ENCODE data around the gene MYO1H. TPM values are rescaled to one million over a fixed set of nuclear protein-coding genes. Genes with fewer than 3 reads are reported as not detected.

Gene MYO1H
- total and polyA plus RNA-seq, 2 of the 8 experiments (the other 6 are each of a cell fraction or from before 2014, with no cell fraction given), result 0.03 TPM; not detected in 1

DNA sequence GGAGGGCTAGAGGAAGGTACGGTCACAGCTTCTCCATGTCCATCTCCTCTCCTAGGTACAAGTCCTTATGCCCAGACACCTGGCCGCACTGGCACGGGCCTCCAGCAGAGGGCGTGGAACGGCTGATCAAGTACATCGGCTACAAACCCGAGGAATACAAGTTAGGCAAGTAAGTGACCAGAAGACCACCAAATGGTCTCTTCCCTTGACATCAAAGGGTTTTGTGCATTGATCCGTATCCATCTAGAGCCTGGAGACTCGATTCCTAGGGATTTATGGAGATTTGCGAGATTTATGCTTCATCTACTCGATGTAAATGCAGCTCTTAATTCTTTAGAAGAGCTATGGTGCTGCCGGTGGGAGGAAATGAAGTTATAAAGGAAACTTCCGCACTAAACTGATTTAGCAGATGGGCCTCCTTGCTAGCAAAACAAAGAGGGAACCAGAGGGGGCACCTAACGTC, 85.2 kb downstream of the MYO1H start:
- Histone ChIP-seq H2BK12ac (ENCODE audit: low read depth, low read length) (no peak overlapping the region), H2BK5ac (ENCODE audit: low read depth, low read length) (no peak overlapping the region), H4K20me1 (replicated peaks in 1 of 2; ENCODE audit: control insufficient read depth in 1 of 2, insufficient read depth in 2 of 2, low read length in 2 of 2) (no peaks in the 10 kb centered on the region), H3K4me2 (ENCODE audit: insufficient read depth in 1 of 2, low read depth in 2 of 2, low read length in 2 of 2) (no peak overlapping the region), H3K36me3 (ENCODE audit: control insufficient read depth in 2 of 4, insufficient read depth in 4 of 4, low read length in 3 of 4) (no peaks in the 10 kb centered on the region), H3K56ac (replicated peaks; ENCODE audit: insufficient read length, low read depth, low read length) (no peak overlapping the region), H2BK120ac (replicated peaks; ENCODE audit: low read depth, low read length) (no peak overlapping the region), H3K4me1 (replicated peaks in 1 of 4; ENCODE audit: control insufficient read depth in 3 of 4, insufficient read depth in 4 of 4, low read length in 3 of 4) (peaks cover 9 to 16% (median 11%) of the 10 kb centered on the region in 4 experiments), H2AK5ac (ENCODE audit: low read depth, low read length) (no peak overlapping the region), H3K79me2 (ENCODE audit: control insufficient read depth in 1 of 2, insufficient read depth in 2 of 2, low read length in 2 of 2) (no peaks in the 10 kb centered on the region), H3K4me3 (ENCODE audit: extremely low read depth in 1 of 4, insufficient read depth in 2 of 4, low read depth in 3 of 4, low read length in 4 of 4) (no peak overlapping the region), H3K27ac (ENCODE audit: low read depth, low read length) (no peak overlapping the region), H3K23ac (ENCODE audit: insufficient read length) (no peak overlapping the region), H3K23me2 (ENCODE audit: low read depth, low read length) (no peaks in the 10 kb centered on the region), H2BK15ac (ENCODE audit: low read length) (0 out of 2 replicates have a peak overlapping the region, but pooled peaks have one; percentile 5), H3K9ac (replicated peaks in 1 of 4; ENCODE audit: extremely low read depth in 1 of 4, low read depth in 3 of 4, low read length in 3 of 4) (no peak overlapping the region), H3K9me3 (ENCODE audit: insufficient read depth in 2 of 2, low read depth in 1 of 2, low read length in 1 of 2) (no peaks in the 10 kb centered on the region), H2BK20ac (ENCODE audit: low read length) (no peak overlapping the region), H3K79me1 (ENCODE audit: low read depth, low read length) (no peaks in the 10 kb centered on the region), H3K14ac (ENCODE audit: insufficient read length) (no peak overlapping the region), H3K4ac (replicated peaks; ENCODE audit: insufficient read length, low read depth, low read length) (no peak overlapping the region), H3K18ac (ENCODE audit: extremely low read depth, low read length) (no peak overlapping the region), H4K8ac (ENCODE audit: extremely low read depth, insufficient read depth, low read length) (no peak overlapping the region), H4K5ac (ENCODE audit: insufficient read length, low read depth, low read length) (no peak overlapping the region), H3K27me3 (replicated peaks in 1 of 4; ENCODE audit: control insufficient read depth in 3 of 4, extremely low read depth in 1 of 4, insufficient read depth in 3 of 4, low read length in 3 of 4) (no peaks in the 10 kb centered on the region), H4K91ac (replicated peaks; ENCODE audit: insufficient read length, low read length) (no peak overlapping the region), H2AFZ (ENCODE audit: low read length) (no peak overlapping the region; the same call in 1 of the 2 replicates)
- peak; percentile 70 to 96 for DNase-seq (ENCODE audit: low read depth in 1 of 2, low spot score in 2 of 2)
- ChIA-PET POLR2A (ENCODE audit: partially characterized antibody) (interaction anchor here (1.5 kb wide), 1 partner anchor 11 kb away, joined by 9 read pairs; no protein-coding TSS in a partner anchor), CTCF (ENCODE audit: partially characterized antibody) (interaction anchor here (0.6 to 12.4 kb wide), 33 partner anchors 11 to 362 kb away, joined by 3 to 245 read pairs (median 4); partner anchors contain the start of genes KCTD10 and UBE3B)
- 57% methylated on average over 14 of the region's 14 CpGs; no CpG with 5 or more reads in 1 of the 2 experiments for WGBS, 2 experiments (ENCODE audit: extremely low coverage in 1 of 2, insufficient coverage in 1 of 2, insufficient read length in 1 of 2, insufficient replicate concordance in 2 of 2, low coverage in 1 of 2, low lambda C conversion rate in 2 of 2, missing lambda C conversion rate in 1 of 2)
- FAIRE-seq, result peak; percentile 60
- TF ChIP-seq, protein P1, sequence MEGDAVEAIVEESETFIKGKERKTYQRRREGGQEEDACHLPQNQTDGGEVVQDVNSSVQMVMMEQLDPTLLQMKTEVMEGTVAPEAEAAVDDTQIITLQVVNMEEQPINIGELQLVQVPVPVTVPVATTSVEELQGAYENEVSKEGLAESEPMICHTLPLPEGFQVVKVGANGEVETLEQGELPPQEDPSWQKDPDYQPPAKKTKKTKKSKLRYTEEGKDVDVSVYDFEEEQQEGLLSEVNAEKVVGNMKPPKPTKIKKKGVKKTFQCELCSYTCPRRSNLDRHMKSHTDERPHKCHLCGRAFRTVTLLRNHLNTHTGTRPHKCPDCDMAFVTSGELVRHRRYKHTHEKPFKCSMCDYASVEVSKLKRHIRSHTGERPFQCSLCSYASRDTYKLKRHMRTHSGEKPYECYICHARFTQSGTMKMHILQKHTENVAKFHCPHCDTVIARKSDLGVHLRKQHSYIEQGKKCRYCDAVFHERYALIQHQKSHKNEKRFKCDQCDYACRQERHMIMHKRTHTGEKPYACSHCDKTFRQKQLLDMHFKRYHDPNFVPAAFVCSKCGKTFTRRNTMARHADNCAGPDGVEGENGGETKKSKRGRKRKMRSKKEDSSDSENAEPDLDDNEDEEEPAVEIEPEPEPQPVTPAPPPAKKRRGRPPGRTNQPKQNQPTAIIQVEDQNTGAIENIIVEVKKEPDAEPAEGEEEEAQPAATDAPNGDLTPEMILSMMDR (IDR thresholded peaks at IDR 0.05; ENCODE audit: control extremely low read depth in 1 of 3, insufficient read depth in 1 of 3, low read depth in 1 of 3, low read length in 3 of 3), result peak; percentile 86 to 98 (median 97)
- peak; percentile 66; the same call in 1 of the 2 replicates for TF ChIP-seq TCF12 (IDR thresholded peaks at IDR 0.05; ENCODE audit: low read depth, low read length)
- no peak for TF ChIP-seq RXRA (IDR thresholded peaks at IDR 0.05; ENCODE audit: insufficient read depth, low read depth, low read length)
- TF ChIP-seq RAD21 (IDR thresholded peaks at IDR 0.05 in 1 of 2, conservative IDR thresholded peaks at IDR 0.05 in 1 of 2; ENCODE audit: low read depth in 2 of 2, low read length in 2 of 2), result peak; percentile 65 to 73
- no peak for TF ChIP-seq FOSL1 (IDR thresholded peaks at IDR 0.05; ENCODE audit: insufficient read depth, low read depth, low read length)
- no peak for TF ChIP-seq SIRT6 (IDR thresholded peaks at IDR 0.05; ENCODE audit: low read length)
